ENCODE results near the gene ZNF12.

GRCh38 chr7:6647541-6647940, 59.2 kb downstream of the ZNF12 start:
- TF ChIP-seq CTCF (IDR thresholded peaks at IDR 0.05) (no peak), POLR2A (IDR thresholded peaks at IDR 0.05) (no peak)
